SK-N-SH (cell line): ENCODE results near the gene DMAP1. TPM values are rescaled to one million over a fixed set of nuclear protein-coding genes. Genes with fewer than 3 reads are reported as not detected.

Source experiments
- CTCF ChIA-PET: fragments of 300-600, 350-600 bp; formaldehyde crosslinking; extraction: SDS; loops from one replicate; lab custom pipeline; 2021; lab: Yijun Ruan, JAX
- POLR2A ChIA-PET: fragments of 350-600 bp; sonication (Branson Sonifier 250); formaldehyde crosslinking; extraction: SDS; loops from one replicate; lab custom pipeline; 2020; ENCODE audit warnings: antibody characterized with exemption, inconsistent platforms; lab: Yijun Ruan, JAX
- DNase-seq: peaks from one replicate; pipeline ENCODE4 v3.0.0; 2012
- H2AFZ ChIP-seq: fragments of 200-600 bp; sonication (generic); 2 replicates; pipeline ENCODE4 v1.8.1; 2016; ENCODE audit warnings: antibody characterized with exemption, mild to moderate bottlenecking, low read depth
- H3F3A ChIP-seq: fragments of 200-600 bp; sonication (generic); replicated peaks from 2 replicates; pipeline ENCODE3; 2016; ENCODE audit warnings: antibody characterized with exemption, mild to moderate bottlenecking; ENCODE audit not compliant: insufficient read depth
- H3K27ac ChIP-seq, 2 experiments: fragments of 200-500 bp in 1 of 2; fragments of 200-600 bp in 1 of 2; sonication (Bioruptor generic) in 1 of 2; sonication (generic), shearing (Covaris generic) in 1 of 2; 2 replicates each; pipeline versions ENCODE4 v1.5.1 to v1.6.1; 2014 to 2016; ENCODE audit warnings: low read depth in 2 of 2, inconsistent platforms in 1 of 2, low read length in 1 of 2, mild to moderate bottlenecking in 1 of 2, mixed read lengths in 1 of 2
- H3K27me3 ChIP-seq: fragments of 200-600 bp; sonication (generic), shearing (Covaris generic); 2 replicates; pipeline ENCODE4 v1.6.1; 2016; ENCODE audit warnings: mixed run types; ENCODE audit not compliant: insufficient read depth
- H3K36me3 ChIP-seq, 2 experiments: fragments of 200-500 bp in 1 of 2; fragments of 200-600 bp in 1 of 2; sonication (Bioruptor generic) in 1 of 2; sonication (generic) in 1 of 2; replicated peaks in 1 of 2; 2 replicates each; pipeline versions ENCODE3 to v1.5.1; 2014 to 2016; ENCODE audit warnings: low read length in 1 of 2, mild to moderate bottlenecking in 1 of 2; ENCODE audit not compliant: insufficient read depth in 2 of 2, control insufficient read depth in 1 of 2
- H3K4me1 ChIP-seq, 2 experiments: fragments of 200-500 bp in 1 of 2; fragments of 200-600 bp in 1 of 2; sonication (Bioruptor generic) in 1 of 2; sonication (generic), shearing (Covaris generic) in 1 of 2; 2 replicates each; pipeline versions ENCODE4 v1.5.1 to v1.6.1; 2014 to 2016; ENCODE audit warnings: low read depth in 1 of 2, low read length in 1 of 2, mixed run types in 1 of 2; ENCODE audit not compliant: insufficient read depth in 2 of 2, control insufficient read depth in 1 of 2
- H3K4me2 ChIP-seq: fragments of 200-600 bp; sonication (generic), shearing (Covaris generic); 2 replicates; pipeline ENCODE4 v1.6.1; 2017; ENCODE audit warnings: mixed run types
- H3K4me3 ChIP-seq, 2 experiments: fragments of 200-500 bp in 1 of 2; fragments of 200-600 bp in 1 of 2; sonication (Bioruptor generic) in 1 of 2; sonication (generic), shearing (Covaris generic) in 1 of 2; 2 replicates each; pipeline versions ENCODE4 v1.5.1 to v1.8.1; 2014 to 2016; ENCODE audit warnings: low read depth in 2 of 2, inconsistent platforms in 1 of 2, low read length in 1 of 2, mild to moderate bottlenecking in 1 of 2, mixed read lengths in 1 of 2, moderate library complexity in 1 of 2
- H3K79me2 ChIP-seq: fragments of 200-600 bp; sonication (generic); 2 replicates; pipeline ENCODE4 v1.8.1; 2017; ENCODE audit warnings: mild to moderate bottlenecking; ENCODE audit not compliant: insufficient read depth
- H3K9ac ChIP-seq: fragments of 200-600 bp; sonication (generic); 2 replicates; pipeline ENCODE4 v1.6.1; 2017; ENCODE audit warnings: mixed run types
- H3K9me2 ChIP-seq: fragments of 200-600 bp; sonication (generic); 2 replicates; pipeline ENCODE4 v1.6.1; 2017; ENCODE audit warnings: mixed run types
- H3K9me3 ChIP-seq: fragments of 200-600 bp; sonication (generic); 2 replicates; pipeline ENCODE4 v1.6.1; 2017; ENCODE audit warnings: mixed run types, mild to moderate bottlenecking, moderate library complexity
- H4K20me1 ChIP-seq: fragments of 200-600 bp; sonication (generic); 2 replicates; pipeline ENCODE4 v1.6.1; 2017; ENCODE audit warnings: mild to moderate bottlenecking, mixed run types; ENCODE audit not compliant: insufficient read depth
- CTCF ChIP-seq: fragments of 200-600 bp; sonication (generic); IDR thresholded peaks from 2 replicates; pipeline ENCODE4 v1.6.1; 2017; ENCODE audit warnings: antibody characterized with exemption, mild to moderate bottlenecking, moderate library complexity
- ELF1 ChIP-seq: IDR thresholded peaks from 2 replicates; pipeline ENCODE4 v1.4.0; 2012
- EZH2phosphoT487 ChIP-seq: fragments of 200-600 bp; sonication (generic); IDR thresholded peaks from 2 replicates; pipeline ENCODE4 v1.6.1; 2017; ENCODE audit warnings: low read depth, mixed run types, mild to moderate bottlenecking, antibody characterized with exemption, moderate library complexity, borderline replicate concordance
- GATA2 ChIP-seq: sonication (generic); formaldehyde crosslinking; IDR thresholded peaks from 2 replicates; pipeline ENCODE4 v1.5.0; 2020; ENCODE audit warnings: mild to moderate bottlenecking, missing genetic modification reagents
- MXI1 ChIP-seq: IDR thresholded peaks from 2 replicates; pipeline ENCODE4 v1.6.1; 2012; ENCODE audit warnings: mild to moderate bottlenecking, low read depth, low read length, improper control_type of control experiment
- NFIC ChIP-seq: IDR thresholded peaks from 2 replicates; pipeline ENCODE4 v1.4.0; 2012; ENCODE audit warnings: borderline replicate concordance
- SIN3A ChIP-seq: IDR thresholded peaks from 2 replicates; pipeline ENCODE4 v1.6.1; 2012; ENCODE audit warnings: low read depth, mild to moderate bottlenecking, low read length, moderate library complexity, borderline replicate concordance
- USF1 ChIP-seq: IDR thresholded peaks from 2 replicates; pipeline ENCODE4 v1.4.0; 2012; ENCODE audit warnings: low read depth, borderline replicate concordance
- USF2 ChIP-seq: fragments of 150-350 bp; IDR thresholded peaks from 2 replicates; pipeline ENCODE4 v1.6.1; 2017; ENCODE audit warnings: antibody characterized with exemption, low read length, low read depth, borderline replicate concordance
- WGBS: methylation state at CpG from one replicate; pipeline ENCODE4 v1.1.6; 2017; ENCODE audit warnings: low lambda C conversion rate; 5-methylcytosine and 5-hydroxymethylcytosine counted together
- polyA plus RNA-seq, 3 experiments: library from polyadenylated mRNA; depleted of rRNA; stranded (reverse); fragments of >200 nt; gene quantifications; 2 replicates each; pipeline ENCODE4 v1.2.3, GENCODE V29; 2012

DMAP1 gene
- polyA plus RNA-seq, 1 of the 3 experiments (the other 2 are of a cell fraction) = 59.6 TPM

GRCh38 chr1:44238660-44239059, 25.4 kb downstream of the DMAP1 start (continued):
- no peak for TF ChIP-seq SIN3A
- no peak for TF ChIP-seq EZH2phosphoT487
- TF ChIP-seq USF2 = no peak
- no peak for TF ChIP-seq CTCF
- no peak for TF ChIP-seq GATA2 (CRISPR knock-in tag)
- no peak for TF ChIP-seq USF1

- DNase-seq = peak; percentile 51
- Histone ChIP-seq H3K9ac (no peak overlapping the region), H3K4me2 (no peak overlapping the region), H3K79me2 (no peaks in the 10 kb centered on the region), H3K4me3 (no peak overlapping the region), H2AFZ (no peak overlapping the region), H3K4me1 (peaks cover 10 to 32% of the 10 kb centered on the region in 2 experiments; a peak in 3 of 4 replicates), H3K27ac (no peak overlapping the region; a peak in 1 of 4 replicates), H3K27me3 (no peaks in the 10 kb centered on the region), H3F3A (no peaks in the 10 kb centered on the region), H3K9me2 (no peaks in the 10 kb centered on the region), H3K36me3 (no peaks in the 10 kb centered on the region), H4K20me1 (no peaks in the 10 kb centered on the region), H3K9me3 (no peaks in the 10 kb centered on the region)
- WGBS = 84% methylated on average over 8 of the region's 8 CpGs
- POLR2A ChIA-PET = no interaction called here
- TF ChIP-seq ELF1 (no peak), MXI1 (no peak), CTCF (peak; percentile 27; the same call in 1 of the 2 replicates), NFIC (peak; percentile 68)
- CTCF ChIA-PET = interaction anchor here (0.7 to 2.7 kb wide), 7 partner anchors 10 to 35 kb away, joined by 3 to 16 read pairs (median 4); partner anchors contain the start of gene DMAP1
Measured at GRCh38 chr1:44239331-44239960, 26.2 kb downstream of the DMAP1 start.
